GM13977 (cell line): Measurements from ENCODE around the gene C5orf46.

Experiments used
- DNase-seq: peaks from one replicate; pipeline ENCODE4 v3.0.0; 2012; ENCODE audit warnings: low spot score
- in situ Hi-C: fragments of 300-500 bp; cut with MboI; formaldehyde crosslinking; loops from one replicate; pipeline ENCODE4 v1.12.0; 2022; ENCODE audit warnings: low sequenced_read_pairs, low pct_unique_long_range_greater_than_20kb, mixed read lengths, inconsistent platforms; ENCODE audit not compliant: unreplicated experiment
- TF ChIP-seq, protein P1 (sequence below): IDR thresholded peaks from 2 replicates; pipeline ENCODE4 v1.5.1; 2012; ENCODE audit warnings: mild to moderate bottlenecking, control low read depth; ENCODE audit not compliant: insufficient read depth; ENCODE audit errors: extremely low read depth, missing control alignments

The C5orf46 gene

DNA sequence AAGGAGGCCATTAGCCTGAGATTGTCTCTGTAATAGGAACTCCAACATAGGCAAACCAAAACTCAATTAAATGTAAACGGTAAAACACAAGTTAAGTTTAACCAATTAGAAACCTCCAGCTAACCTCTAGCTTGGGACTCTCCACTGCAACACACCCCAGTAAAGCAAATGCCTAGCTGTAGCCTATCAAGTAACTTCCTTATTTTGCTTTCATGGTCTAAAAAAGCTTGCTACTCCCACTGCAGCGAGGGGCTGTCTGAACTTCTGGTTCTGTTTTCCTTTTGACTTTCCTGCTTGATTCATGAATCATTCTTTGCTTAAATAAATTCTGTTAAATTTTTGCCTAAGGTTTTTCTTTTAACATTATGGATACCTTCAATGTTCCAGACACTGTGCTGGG is 24.4 kb upstream of the C5orf46 start:
- in situ Hi-C loops = no loop called here
- TF ChIP-seq, protein P1, sequence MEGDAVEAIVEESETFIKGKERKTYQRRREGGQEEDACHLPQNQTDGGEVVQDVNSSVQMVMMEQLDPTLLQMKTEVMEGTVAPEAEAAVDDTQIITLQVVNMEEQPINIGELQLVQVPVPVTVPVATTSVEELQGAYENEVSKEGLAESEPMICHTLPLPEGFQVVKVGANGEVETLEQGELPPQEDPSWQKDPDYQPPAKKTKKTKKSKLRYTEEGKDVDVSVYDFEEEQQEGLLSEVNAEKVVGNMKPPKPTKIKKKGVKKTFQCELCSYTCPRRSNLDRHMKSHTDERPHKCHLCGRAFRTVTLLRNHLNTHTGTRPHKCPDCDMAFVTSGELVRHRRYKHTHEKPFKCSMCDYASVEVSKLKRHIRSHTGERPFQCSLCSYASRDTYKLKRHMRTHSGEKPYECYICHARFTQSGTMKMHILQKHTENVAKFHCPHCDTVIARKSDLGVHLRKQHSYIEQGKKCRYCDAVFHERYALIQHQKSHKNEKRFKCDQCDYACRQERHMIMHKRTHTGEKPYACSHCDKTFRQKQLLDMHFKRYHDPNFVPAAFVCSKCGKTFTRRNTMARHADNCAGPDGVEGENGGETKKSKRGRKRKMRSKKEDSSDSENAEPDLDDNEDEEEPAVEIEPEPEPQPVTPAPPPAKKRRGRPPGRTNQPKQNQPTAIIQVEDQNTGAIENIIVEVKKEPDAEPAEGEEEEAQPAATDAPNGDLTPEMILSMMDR = no peak
- DNase-seq = no peak

DNA sequence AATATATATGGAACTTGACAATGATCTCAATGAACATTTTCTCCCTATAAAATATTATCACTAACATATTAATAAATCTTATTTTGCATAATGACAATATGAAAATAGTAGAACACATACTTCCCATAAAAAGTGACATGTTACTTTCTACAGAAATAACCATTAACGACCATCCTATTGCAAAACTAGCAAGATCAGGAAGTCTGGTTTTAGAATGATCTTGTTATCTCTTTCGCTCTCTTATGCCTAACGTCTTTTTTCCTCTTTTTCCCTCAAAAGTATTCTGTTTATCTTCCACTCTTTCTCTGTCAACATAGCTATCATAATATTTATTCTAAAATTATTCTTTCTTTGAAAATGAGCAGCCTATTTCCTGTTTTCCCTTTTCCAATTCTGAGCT is 21.6 kb upstream of the C5orf46 start:
- in situ Hi-C loops = no loop called here
- TF ChIP-seq, protein P1 = no peak
- DNase-seq = no peak

DNA sequence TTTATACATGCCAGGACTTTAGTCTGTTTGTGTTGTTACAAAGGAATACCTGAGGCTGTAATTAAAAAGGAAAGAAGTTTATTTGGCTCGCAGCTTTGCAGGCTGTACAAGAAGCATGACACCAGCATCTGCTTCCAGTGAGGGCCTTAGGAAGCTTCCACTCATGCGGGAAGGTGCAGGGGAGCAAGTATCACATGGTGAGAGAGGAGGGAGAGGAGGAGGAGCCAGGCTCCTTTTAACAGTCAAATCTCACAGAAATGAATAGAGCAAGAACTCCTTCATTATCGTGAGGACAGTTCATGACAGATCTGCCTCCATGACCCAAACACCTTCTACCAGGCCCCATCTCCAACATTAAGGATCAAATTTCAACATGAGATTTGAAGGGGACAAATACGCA is 18.7 kb upstream of the C5orf46 start:
- DNase-seq = no peak
- in situ Hi-C loops = no loop called here
- TF ChIP-seq, protein P1 = no peak

DNA sequence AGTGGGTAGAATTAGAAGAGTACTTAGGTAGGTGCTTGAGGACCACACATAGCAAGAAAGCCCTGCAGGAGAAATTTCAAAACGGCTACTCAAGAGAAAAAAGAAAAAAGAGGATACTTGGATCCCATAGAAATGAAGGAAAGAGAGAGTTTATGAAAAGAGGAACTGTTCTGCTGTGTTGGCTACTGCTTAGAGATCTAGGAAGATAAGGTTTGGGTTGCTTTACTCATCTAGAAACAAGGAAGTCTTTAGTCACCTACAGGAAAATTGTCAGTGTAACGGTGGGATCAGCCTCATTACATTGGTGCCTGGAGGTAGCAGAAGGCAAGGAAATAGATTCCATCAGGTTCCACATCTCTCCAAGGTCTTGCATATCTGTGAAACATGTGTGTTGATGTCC is 14.8 kb upstream of the C5orf46 start:
- DNase-seq = no peak
- in situ Hi-C loops = no loop called here

GRCh38 chr5:147920420-147921030 is 14.2 kb upstream of the C5orf46 start:
- TF ChIP-seq, protein P1 = no peak
- in situ Hi-C loops = no loop called here
- no peak for DNase-seq

More for the DNA sequence above, 14.8 kb upstream of the C5orf46 start:
- TF ChIP-seq, protein P1 = no peak

DNA sequence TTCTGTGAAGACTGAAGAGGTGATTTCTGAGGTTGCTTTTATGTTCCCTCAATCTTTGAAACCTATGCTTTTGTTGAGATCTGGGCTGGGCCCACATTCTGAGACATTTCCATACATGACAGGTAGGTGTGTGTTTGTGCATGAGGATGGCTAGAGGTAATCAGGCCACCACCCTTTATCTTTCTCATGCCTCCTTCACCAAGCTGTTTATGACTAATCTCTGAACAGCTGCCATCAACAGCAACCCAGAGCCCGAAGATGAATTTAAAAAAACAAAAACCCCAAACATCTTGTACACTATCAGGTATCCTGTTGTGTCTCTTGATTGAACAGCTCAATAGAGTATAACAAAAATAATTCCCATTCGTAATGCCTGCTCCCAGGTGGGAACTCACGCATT is 12.6 kb upstream of the C5orf46 start:
- TF ChIP-seq, protein P1 = no peak
- in situ Hi-C loops = no loop called here
- no peak for DNase-seq
